ENCODE measurements around the gene VSIG8.

DNA sequence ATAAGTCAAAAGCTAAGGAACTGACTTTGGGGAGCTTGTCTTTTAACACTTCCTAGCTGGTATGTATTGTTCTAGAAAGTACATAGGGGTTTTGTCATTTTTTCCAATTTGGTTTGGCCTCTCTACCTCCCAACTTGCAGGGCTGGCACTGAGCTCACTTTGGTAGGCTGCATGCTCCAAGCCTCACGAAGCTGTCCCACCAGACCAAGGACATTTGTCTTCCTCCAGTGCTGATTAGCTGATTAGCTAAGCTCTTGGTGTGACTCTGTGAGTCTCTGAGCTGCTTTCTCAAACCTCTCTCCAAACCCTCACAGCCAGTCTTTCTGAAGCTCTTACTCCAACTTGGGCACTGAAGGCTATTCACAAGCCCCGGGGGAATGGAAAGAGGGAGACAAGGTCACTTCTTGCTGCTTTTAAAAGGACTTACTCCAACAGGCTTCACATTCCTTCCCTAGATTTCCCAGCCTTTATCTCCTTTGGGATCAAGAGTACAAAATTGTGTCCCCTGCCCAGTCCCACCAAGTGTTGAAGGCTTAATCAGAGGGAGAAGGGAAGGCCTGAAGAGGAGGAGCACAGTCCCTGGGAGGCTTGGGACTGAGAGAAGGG lies 38.4 kb upstream of the VSIG8 start:
- TF ChIP-seq, protein P1, sequence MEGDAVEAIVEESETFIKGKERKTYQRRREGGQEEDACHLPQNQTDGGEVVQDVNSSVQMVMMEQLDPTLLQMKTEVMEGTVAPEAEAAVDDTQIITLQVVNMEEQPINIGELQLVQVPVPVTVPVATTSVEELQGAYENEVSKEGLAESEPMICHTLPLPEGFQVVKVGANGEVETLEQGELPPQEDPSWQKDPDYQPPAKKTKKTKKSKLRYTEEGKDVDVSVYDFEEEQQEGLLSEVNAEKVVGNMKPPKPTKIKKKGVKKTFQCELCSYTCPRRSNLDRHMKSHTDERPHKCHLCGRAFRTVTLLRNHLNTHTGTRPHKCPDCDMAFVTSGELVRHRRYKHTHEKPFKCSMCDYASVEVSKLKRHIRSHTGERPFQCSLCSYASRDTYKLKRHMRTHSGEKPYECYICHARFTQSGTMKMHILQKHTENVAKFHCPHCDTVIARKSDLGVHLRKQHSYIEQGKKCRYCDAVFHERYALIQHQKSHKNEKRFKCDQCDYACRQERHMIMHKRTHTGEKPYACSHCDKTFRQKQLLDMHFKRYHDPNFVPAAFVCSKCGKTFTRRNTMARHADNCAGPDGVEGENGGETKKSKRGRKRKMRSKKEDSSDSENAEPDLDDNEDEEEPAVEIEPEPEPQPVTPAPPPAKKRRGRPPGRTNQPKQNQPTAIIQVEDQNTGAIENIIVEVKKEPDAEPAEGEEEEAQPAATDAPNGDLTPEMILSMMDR (IDR thresholded peaks at IDR 0.05), result no peak
- no peak for TF ChIP-seq POLR2A (IDR thresholded peaks at IDR 0.05)

Data from thyroid gland (tissue), 4 donors.